Colonic mucosa (tissue), 4 donors: ENCODE data around the gene MTA3. TPM values are rescaled to one million over a fixed set of nuclear protein-coding genes. Genes with fewer than 3 reads are reported as not detected.
A peak's percentile ranks its signal among the peaks of the same experiment; 100 is the strongest.

ENCODE experiments used
- DNase-seq: peaks from one replicate; pipeline ENCODE4 v3.0.0-alpha.2; 2020
- H3K27ac ChIP-seq: fragments of 200-600 bp; one replicate; pipeline ENCODE4 v1.8.0; 2021
- H3K27me3 ChIP-seq: fragments of 200-600 bp; one replicate; pipeline ENCODE4 v1.8.0; 2021
- H3K36me3 ChIP-seq: fragments of 200-600 bp; one replicate; pipeline ENCODE4 v1.8.0; 2021
- H3K4me1 ChIP-seq: fragments of 200-600 bp; one replicate; pipeline ENCODE4 v1.8.0; 2021; ENCODE audit warnings: mild to moderate bottlenecking
- H3K4me3 ChIP-seq: fragments of 200-600 bp; one replicate; pipeline ENCODE4 v1.8.0; 2021
- H3K9ac ChIP-seq, 2 donors: one replicate each; pipeline ENCODE4 v1.7.0; 2013; ENCODE audit warnings: control low read depth in 2 of 2, low read depth in 2 of 2, low read length in 2 of 2
- H3K9me3 ChIP-seq: fragments of 200-600 bp; one replicate; pipeline ENCODE4 v1.8.0; 2021
- CTCF ChIP-seq: fragments of 200-600 bp; IDR thresholded peaks from one replicate; pipeline ENCODE4 v1.8.0; 2022; ENCODE audit warnings: antibody characterized with exemption, mild to moderate bottlenecking
- intact Hi-C: fragments of 100-400 bp; cut with DNase I; formaldehyde crosslinking; loops from one replicate; pipeline ENCODE4 v1.14.1; 2022
- total RNA-seq, 2 donors: library from RNA; stranded (reverse); fragmentation: NEBNext Ultra II Directional in 1 of 2; extraction: Animal tissue kit (Norgen Biotek cat#: 25700) in 1 of 2; gene quantifications; one replicate each; pipeline ENCODE4 v1.2.1, GENCODE V29; 2021
- donor health status: healthy.
- donor health status: DM: no; HTN: no; CAD: no.
- donor health status: DM: no; HTN: no; CAD: no.

The MTA3 gene
- total RNA-seq, 2 donors from 2014 or later = 41.4 to 46.2 TPM

DNA sequence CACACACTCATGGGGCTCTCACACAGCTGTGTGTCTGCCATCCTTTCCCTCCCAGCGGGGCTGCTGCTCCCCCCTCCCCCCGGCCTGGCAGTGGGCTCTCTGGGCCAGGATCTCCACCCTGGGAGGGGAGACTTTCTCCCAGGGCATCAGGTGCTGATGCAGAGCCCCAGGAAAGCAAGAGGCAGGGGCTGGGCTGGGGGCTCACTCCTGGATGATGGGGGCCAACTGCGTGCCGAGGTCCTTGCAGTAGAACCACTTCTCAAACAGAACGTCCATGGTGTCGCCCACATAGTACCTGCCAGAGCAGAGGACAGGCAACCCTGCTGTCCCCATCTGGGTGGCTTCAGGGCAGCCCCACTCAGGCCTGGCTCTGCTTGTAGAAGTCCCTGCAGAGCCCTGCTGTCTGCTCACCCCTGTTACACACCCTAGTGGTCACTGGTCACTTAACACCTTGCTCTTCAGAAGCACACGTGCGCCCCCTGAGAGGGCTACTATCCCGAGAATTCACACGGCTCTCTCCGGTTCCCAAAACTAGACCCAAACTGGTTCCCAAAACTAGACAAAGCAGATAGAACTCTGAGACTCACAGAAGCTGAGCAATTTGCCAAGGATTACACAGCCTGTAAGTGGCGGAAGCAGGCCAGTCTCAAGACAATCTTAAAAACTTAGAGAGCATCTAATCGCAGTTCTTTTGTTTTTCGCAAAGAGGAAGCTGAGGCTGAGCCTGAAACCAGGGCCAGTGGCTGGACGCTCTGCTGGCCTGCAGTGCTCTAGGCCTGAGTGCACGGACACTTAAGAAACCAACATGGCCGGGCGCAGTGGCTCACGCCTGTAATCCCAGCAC is 202.1 kb downstream of the MTA3 start:
- Histone ChIP-seq H3K4me3 (no peak overlapping the region), H3K36me3 (no peaks in the 10 kb centered on the region), H3K9me3 (no peaks in the 10 kb centered on the region), H3K4me1 (no peaks in the 10 kb centered on the region), H3K27ac (no peak overlapping the region), H3K27me3 (no peaks in the 10 kb centered on the region), H3K9ac (no peak overlapping the region)
- peak; percentile 20 for TF ChIP-seq CTCF
- DNase-seq = no peak
- intact Hi-C loops = no loop called here

- Histone ChIP-seq H3K4me3 (no peak overlapping the region), H3K9ac (no peak overlapping the region), H3K4me1 (no peaks in the 10 kb centered on the region), H3K36me3 (no peaks in the 10 kb centered on the region), H3K27me3 (no peaks in the 10 kb centered on the region), H3K27ac (no peak overlapping the region), H3K9me3 (no peaks in the 10 kb centered on the region)
- intact Hi-C loops = no loop called here
- no peak for DNase-seq
- no peak for TF ChIP-seq CTCF
Observed at GRCh38 chr2:42771546-42772153, 203.2 kb downstream of the MTA3 start.

DNA sequence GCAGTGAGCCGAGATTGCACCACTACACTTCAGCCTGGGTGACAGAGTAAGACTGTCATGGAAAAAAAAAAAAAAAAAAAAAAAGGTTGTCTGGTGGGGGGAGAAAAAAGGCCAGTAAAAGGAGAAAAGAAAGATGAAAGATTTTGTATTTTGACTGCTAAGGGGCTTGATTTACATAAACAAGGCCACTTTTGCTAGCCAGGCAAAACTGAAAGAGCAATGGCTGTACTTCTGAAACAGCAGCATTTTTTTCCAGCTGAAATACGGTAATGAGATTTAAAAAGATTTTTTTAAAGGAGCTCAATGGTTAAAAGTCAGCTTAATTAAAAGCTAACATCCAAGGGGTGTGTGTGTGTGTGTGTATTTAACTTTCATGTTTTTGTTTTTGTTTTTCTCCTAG is 206.8 kb downstream of the MTA3 start:
- no peaks in the 10 kb centered on the region for H3K4me1 ChIP-seq

DNA sequence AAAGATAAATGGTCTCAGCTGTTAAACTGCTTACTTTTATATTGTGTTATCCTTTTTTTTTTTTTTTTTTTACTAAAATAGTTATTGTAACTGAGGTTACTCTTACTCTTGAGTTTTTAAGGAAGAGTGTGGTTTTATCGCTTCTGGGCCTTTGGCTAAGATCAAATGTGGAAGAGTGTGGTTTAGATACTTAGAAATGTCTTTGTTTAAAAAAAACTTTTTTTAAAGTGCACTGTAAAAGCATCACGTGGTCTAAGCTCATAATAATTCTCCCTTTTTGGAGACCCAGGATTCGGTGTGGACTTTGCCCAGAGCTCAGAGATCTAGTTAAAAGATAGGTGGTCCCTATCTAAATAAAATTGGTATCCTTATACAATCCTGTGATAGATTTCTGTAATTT is 207.4 kb downstream of the MTA3 start:
- intact Hi-C loops = no loop called here
- Histone ChIP-seq H3K9ac (no peak overlapping the region), H3K4me3 (no peak overlapping the region), H3K4me1 (no peaks in the 10 kb centered on the region), H3K27ac (no peak overlapping the region), H3K9me3 (no peaks in the 10 kb centered on the region), H3K36me3 (no peaks in the 10 kb centered on the region), H3K27me3 (no peaks in the 10 kb centered on the region)
- no peak for TF ChIP-seq CTCF
- DNase-seq = no peak

More for the DNA sequence above, 206.8 kb downstream of the MTA3 start:
- H3K27me3 ChIP-seq = no peaks in the 10 kb centered on the region
- intact Hi-C loops = no loop called here
- no peaks in the 10 kb centered on the region for H3K36me3 ChIP-seq
- H3K9ac ChIP-seq = no peak overlapping the region
- H3K4me3 ChIP-seq = no peak overlapping the region
- no peaks in the 10 kb centered on the region for H3K9me3 ChIP-seq
- no peak for TF ChIP-seq CTCF
- no peak overlapping the region for H3K27ac ChIP-seq
- DNase-seq = no peak

- H3K36me3 ChIP-seq = no peaks in the 10 kb centered on the region
- no peaks in the 10 kb centered on the region for H3K9me3 ChIP-seq
- no peak for TF ChIP-seq CTCF
- DNase-seq = peak; percentile 30
- no peaks in the 10 kb centered on the region for H3K4me1 ChIP-seq
- H3K9ac ChIP-seq = no peak overlapping the region
- no peak overlapping the region for H3K4me3 ChIP-seq
- no peaks in the 10 kb centered on the region for H3K27me3 ChIP-seq
- intact Hi-C loops = no loop called here
- H3K27ac ChIP-seq = no peak overlapping the region
Observed at GRCh38 chr2:42777883-42778805, 209.7 kb downstream of the MTA3 start.
